ENCODE data around the gene C11orf91. TPM values are rescaled to one million over a fixed set of nuclear protein-coding genes. Genes with fewer than 3 reads are reported as not detected.

The C11orf91 gene
- total and polyA plus RNA-seq, 2 of the 8 experiments (the other 6 are each of a cell fraction or from before 2014, with no cell fraction given), result not detected

DNA sequence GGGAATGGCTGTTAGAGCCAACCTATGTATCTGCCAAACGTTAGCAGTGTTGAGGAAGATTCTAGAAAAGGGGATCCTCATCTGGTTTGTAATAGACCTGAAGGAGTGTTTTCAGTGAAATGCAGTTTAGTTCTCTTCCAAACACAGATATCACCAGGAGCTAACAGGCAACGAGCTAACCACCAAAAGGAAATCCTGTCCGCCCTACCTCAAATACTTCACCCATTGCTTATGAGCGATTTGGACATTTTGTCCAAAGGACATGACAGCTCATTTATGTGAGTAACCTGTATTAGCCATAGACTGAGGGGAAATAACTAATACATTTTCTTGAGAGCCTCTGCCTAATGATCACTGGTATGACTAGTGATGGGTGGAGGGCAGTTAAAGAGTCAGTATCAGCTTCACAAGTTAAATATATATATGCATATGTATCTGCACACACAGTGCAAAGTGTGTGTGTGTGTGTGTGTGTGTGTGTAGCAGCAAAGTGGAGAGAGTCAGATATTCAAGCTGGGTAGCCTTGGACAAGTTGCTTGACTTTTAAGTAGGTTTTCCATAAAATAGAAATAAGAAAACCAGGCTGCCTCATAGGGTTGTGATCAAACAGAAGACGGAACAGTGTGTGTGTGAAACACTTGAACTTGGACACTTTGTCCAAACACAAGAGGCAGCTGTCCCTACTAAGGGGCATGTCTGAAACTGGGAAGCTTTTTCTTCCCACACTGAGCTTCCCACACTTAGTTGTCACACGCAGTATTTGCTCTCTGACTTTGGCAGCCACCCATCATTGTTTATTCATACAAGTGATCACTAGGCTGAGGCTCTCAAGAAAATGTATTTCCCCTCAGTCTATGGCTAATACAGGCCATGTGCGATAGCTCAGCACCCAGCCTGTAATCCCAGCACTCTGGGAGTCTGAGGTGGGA is 940 bp upstream of the C11orf91 start:
- Histone ChIP-seq H3K36me3 (ENCODE audit: control insufficient read depth in 2 of 4, insufficient read depth in 4 of 4, low read length in 3 of 4) (peaks cover 0 to 2% (median 0%) of the 10 kb centered on the region in 4 experiments; a peak in 1 of 8 replicates), H2BK20ac (ENCODE audit: low read length) (no peak overlapping the region), H2BK120ac (replicated peaks; ENCODE audit: low read depth, low read length) (no peak overlapping the region), H2BK5ac (ENCODE audit: low read depth, low read length) (no peak overlapping the region), H3K27ac (ENCODE audit: low read depth, low read length) (no peak overlapping the region; the same call in 1 of the 2 replicates), H3K14ac (ENCODE audit: insufficient read length) (no peak overlapping the region), H3K9me3 (ENCODE audit: insufficient read depth in 2 of 2, low read depth in 1 of 2, low read length in 1 of 2) (no peaks in the 10 kb centered on the region), H3K27me3 (replicated peaks in 1 of 4; ENCODE audit: control insufficient read depth in 3 of 4, extremely low read depth in 1 of 4, insufficient read depth in 3 of 4, low read length in 3 of 4) (peaks cover 0 to 9% (median 3%) of the 10 kb centered on the region in 4 experiments; a peak in 4 of 7 replicates), H3K79me2 (ENCODE audit: control insufficient read depth in 1 of 2, insufficient read depth in 2 of 2, low read length in 2 of 2) (no peaks in the 10 kb centered on the region), H4K8ac (ENCODE audit: extremely low read depth, insufficient read depth, low read length) (no peak overlapping the region), H3K4ac (replicated peaks; ENCODE audit: insufficient read length, low read depth, low read length) (no peak overlapping the region), H3K9ac (replicated peaks in 1 of 4; ENCODE audit: extremely low read depth in 1 of 4, low read depth in 3 of 4, low read length in 3 of 4) (peak overlapping the region in 2 of 4 experiments; percentile 43 to 59; a peak in 3 of 7 replicates), H3K79me1 (ENCODE audit: low read depth, low read length) (no peaks in the 10 kb centered on the region), H3K23ac (ENCODE audit: insufficient read length) (no peak overlapping the region), H4K91ac (replicated peaks; ENCODE audit: insufficient read length, low read length) (no peak overlapping the region), H3K4me3 (ENCODE audit: extremely low read depth in 1 of 4, insufficient read depth in 2 of 4, low read depth in 3 of 4, low read length in 4 of 4) (peak overlapping the region in 3 of 4 experiments; percentile 37 to 76 (median 74); a peak in 6 of 8 replicates), H2AFZ (ENCODE audit: low read length) (peak overlapping the region; percentile 71; the same call in 1 of the 2 replicates), H2BK15ac (ENCODE audit: low read length) (no peak overlapping the region), H4K5ac (ENCODE audit: insufficient read length, low read depth, low read length) (no peak overlapping the region), H2AK5ac (ENCODE audit: low read depth, low read length) (no peak overlapping the region), H3K23me2 (ENCODE audit: low read depth, low read length) (peaks cover 7% of the 10 kb centered on the region; the same call in 1 of the 2 replicates), H4K20me1 (replicated peaks in 1 of 2; ENCODE audit: control insufficient read depth in 1 of 2, insufficient read depth in 2 of 2, low read length in 2 of 2) (no peaks in the 10 kb centered on the region), H3K18ac (ENCODE audit: extremely low read depth, low read length) (no peak overlapping the region; the same call in 1 of the 2 replicates), H3K4me2 (ENCODE audit: insufficient read depth in 1 of 2, low read depth in 2 of 2, low read length in 2 of 2) (peak overlapping the region; percentile 66 to 77), H2BK12ac (ENCODE audit: low read depth, low read length) (no peak overlapping the region; the same call in 1 of the 2 replicates), H3K56ac (replicated peaks; ENCODE audit: insufficient read length, low read depth, low read length) (no peak overlapping the region), H3K4me1 (replicated peaks in 1 of 4; ENCODE audit: control insufficient read depth in 3 of 4, insufficient read depth in 4 of 4, low read length in 3 of 4) (peaks cover 0 to 7% (median 4%) of the 10 kb centered on the region in 4 experiments; a peak in 6 of 7 replicates)
- 82% methylated on average over 7 of the region's 7 CpGs; no CpG with 5 or more reads in 1 of the 2 experiments for WGBS, 2 experiments (ENCODE audit: extremely low coverage in 1 of 2, insufficient coverage in 1 of 2, insufficient read length in 1 of 2, insufficient replicate concordance in 2 of 2, low coverage in 1 of 2, low lambda C conversion rate in 2 of 2, missing lambda C conversion rate in 1 of 2)
- POLR2A ChIA-PET (ENCODE audit: partially characterized antibody), result interaction anchor here (0.6 to 2.8 kb wide), 11 partner anchors 9 to 112 kb away, joined by 3 to 9 read pairs (median 3); partner anchors contain the start of gene FBXO3
- DNase-seq (ENCODE audit: low read depth in 1 of 2, low spot score in 2 of 2), result no peak
- no peak for FAIRE-seq
- CTCF ChIA-PET (ENCODE audit: partially characterized antibody), result interaction anchor here (0.7 to 2.5 kb wide), 9 partner anchors 13 to 287 kb away, joined by 3 to 12 read pairs (median 4); no protein-coding TSS in a partner anchor
- TF ChIP-seq JUN (IDR thresholded peaks at IDR 0.05; ENCODE audit: low read depth, low read length), result no peak
- no peak for TF ChIP-seq BCL11A (IDR thresholded peaks at IDR 0.05; ENCODE audit: low read depth in 2 of 2, low read length in 2 of 2)
- no peak for TF ChIP-seq POU5F1 (IDR thresholded peaks at IDR 0.05; ENCODE audit: low read depth, low read length)
- TF ChIP-seq, protein P1, sequence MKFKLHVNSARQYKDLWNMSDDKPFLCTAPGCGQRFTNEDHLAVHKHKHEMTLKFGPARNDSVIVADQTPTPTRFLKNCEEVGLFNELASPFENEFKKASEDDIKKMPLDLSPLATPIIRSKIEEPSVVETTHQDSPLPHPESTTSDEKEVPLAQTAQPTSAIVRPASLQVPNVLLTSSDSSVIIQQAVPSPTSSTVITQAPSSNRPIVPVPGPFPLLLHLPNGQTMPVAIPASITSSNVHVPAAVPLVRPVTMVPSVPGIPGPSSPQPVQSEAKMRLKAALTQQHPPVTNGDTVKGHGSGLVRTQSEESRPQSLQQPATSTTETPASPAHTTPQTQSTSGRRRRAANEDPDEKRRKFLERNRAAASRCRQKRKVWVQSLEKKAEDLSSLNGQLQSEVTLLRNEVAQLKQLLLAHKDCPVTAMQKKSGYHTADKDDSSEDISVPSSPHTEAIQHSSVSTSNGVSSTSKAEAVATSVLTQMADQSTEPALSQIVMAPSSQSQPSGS (IDR thresholded peaks at IDR 0.05; ENCODE audit: low read length), result no peak
- TF ChIP-seq BACH1 (IDR thresholded peaks at IDR 0.05; ENCODE audit: low read length), result no peak
- TF ChIP-seq POLR2A (IDR thresholded peaks at IDR 0.05; ENCODE audit: control extremely low read depth in 1 of 2, low read depth in 2 of 2, low read length in 2 of 2), result no peak
- TF ChIP-seq JUND (IDR thresholded peaks at IDR 0.05; ENCODE audit: low read length), result no peak
- no peak for TF ChIP-seq SAP30 (IDR thresholded peaks at IDR 0.05; ENCODE audit: insufficient read depth, insufficient replicate concordance, low read length)
- TF ChIP-seq MAFK (IDR thresholded peaks at IDR 0.05; ENCODE audit: low read depth, low read length), result no peak

Measured in H1 (cell line).